H1 (cell line): ENCODE results near the gene FAM177B. TPM values are rescaled to one million over a fixed set of nuclear protein-coding genes. Genes with fewer than 3 reads are reported as not detected.

Experiments
- CTCF ChIA-PET: fragments of 300-600 bp; sonication (Branson Sonifier 250); formaldehyde crosslinking; loops from one replicate; lab custom pipeline; 2021; ENCODE audit not compliant: partially characterized antibody; lab: Charles Lee
- POLR2A ChIA-PET: fragments of 300-600 bp; sonication (Branson Sonifier 250); formaldehyde crosslinking; loops from one replicate; lab custom pipeline; 2021; ENCODE audit warnings: inconsistent platforms; ENCODE audit not compliant: partially characterized antibody; lab: Charles Lee
- DNase-seq, 2 experiments: peaks; one replicate each; pipeline versions ENCODE4 v3.0.0 to v3.0.0-alpha.2; 2010 to 2022; ENCODE audit warnings: low spot score in 2 of 2, low read depth in 1 of 2, mixed read lengths in 1 of 2
- FAIRE-seq: peaks from 2 replicates; lab custom pipeline; 2011; peaks lifted over from hg19 to GRCh38; lab: Jason Lieb, UNC
- H2AFZ ChIP-seq: 2 replicates; pipeline ENCODE4 v1.8.1; 2012; ENCODE audit warnings: low read length, inconsistent platforms
- H2AK5ac ChIP-seq: 2 replicates; pipeline ENCODE4 v1.6.1; 2013; ENCODE audit warnings: low read depth, low read length
- H2BK120ac ChIP-seq: replicated peaks from 2 replicates; pipeline ENCODE3; 2013; ENCODE audit warnings: low read depth, low read length, inconsistent platforms
- H2BK12ac ChIP-seq: 2 replicates; pipeline ENCODE4 v1.6.1; 2013; ENCODE audit warnings: low read depth, low read length
- H2BK15ac ChIP-seq: 2 replicates; pipeline ENCODE4 v1.6.1; 2013; ENCODE audit warnings: low read length
- H2BK20ac ChIP-seq: 2 replicates; pipeline ENCODE4 v1.6.1; 2013; ENCODE audit warnings: low read length
- H2BK5ac ChIP-seq: 2 replicates; pipeline ENCODE4 v1.6.1; 2013; ENCODE audit warnings: low read depth, low read length
- H3K14ac ChIP-seq: 2 replicates; pipeline ENCODE4 v1.6.1; 2013; ENCODE audit warnings: inconsistent platforms; ENCODE audit not compliant: insufficient read length
- H3K18ac ChIP-seq: 2 replicates; pipeline ENCODE4 v1.6.1; 2013; ENCODE audit warnings: low read length; ENCODE audit errors: extremely low read depth
- H3K23ac ChIP-seq: 2 replicates; pipeline ENCODE4 v1.6.1; 2013; ENCODE audit warnings: inconsistent platforms; ENCODE audit not compliant: insufficient read length
- H3K23me2 ChIP-seq: 2 replicates; pipeline ENCODE4 v1.6.1; 2013; ENCODE audit warnings: low read depth, low read length
- H3K27ac ChIP-seq: 2 replicates; pipeline ENCODE4 v1.6.1; 2011; ENCODE audit warnings: low read depth, low read length, inconsistent platforms
- H3K27me3 ChIP-seq, 4 experiments: replicated peaks in 1 of 4; 1 replicate in 1 of 4; 2 replicates in 3 of 4; pipeline versions ENCODE4 v1.6.1 to v1.8.1; 2011 to 2013; ENCODE audit warnings: low read length in 3 of 4, mild to moderate bottlenecking in 3 of 4, inconsistent platforms in 2 of 4, mixed read lengths in 2 of 4, moderate library complexity in 1 of 4; ENCODE audit not compliant: control insufficient read depth in 3 of 4, insufficient read depth in 3 of 4; ENCODE audit errors: extremely low read depth in 1 of 4
- H3K36me3 ChIP-seq, 4 experiments: 2 replicates each; pipeline versions ENCODE4 v1.6.1 to v1.8.1; 2011 to 2013; ENCODE audit warnings: mild to moderate bottlenecking in 4 of 4, low read length in 3 of 4, moderate library complexity in 2 of 4, control low read depth in 1 of 4, inconsistent platforms in 1 of 4; ENCODE audit not compliant: insufficient read depth in 4 of 4, control insufficient read depth in 2 of 4
- H3K4ac ChIP-seq: replicated peaks from 2 replicates; pipeline ENCODE3; 2013; ENCODE audit warnings: low read length, low read depth, mixed read lengths, inconsistent platforms; ENCODE audit not compliant: insufficient read length
- H3K4me1 ChIP-seq, 4 experiments: replicated peaks in 1 of 4; 1 replicate in 1 of 4; 2 replicates in 3 of 4; pipeline versions ENCODE4 v1.6.1 to v1.8.1; 2011 to 2013; ENCODE audit warnings: low read length in 3 of 4, inconsistent platforms in 2 of 4, mixed read lengths in 1 of 4; ENCODE audit not compliant: insufficient read depth in 4 of 4, control insufficient read depth in 3 of 4
- H3K4me2 ChIP-seq, 2 experiments: 2 replicates each; pipeline versions ENCODE4 v1.6.1 to v1.8.1; 2011 to 2013; ENCODE audit warnings: low read depth in 2 of 2, low read length in 2 of 2, control low read depth in 1 of 2, inconsistent platforms in 1 of 2, mild to moderate bottlenecking in 1 of 2; ENCODE audit not compliant: insufficient read depth in 1 of 2
- H3K4me3 ChIP-seq, 4 experiments: fragments of 200-600, 300-600 bp in 1 of 4; sonication (generic), shearing (Covaris generic), sonication (Bioruptor Twin) in 1 of 4; 2 replicates each; pipeline versions ENCODE4 v1.5.1 to v1.8.1; 2011 to 2016; ENCODE audit warnings: low read length in 4 of 4, low read depth in 3 of 4, control low read depth in 2 of 4, inconsistent platforms in 2 of 4, mild to moderate bottlenecking in 2 of 4, mixed read lengths in 1 of 4, moderate library complexity in 1 of 4; ENCODE audit not compliant: insufficient read depth in 2 of 4; ENCODE audit errors: extremely low read depth in 1 of 4
- H3K56ac ChIP-seq: replicated peaks from 2 replicates; pipeline ENCODE3; 2013; ENCODE audit warnings: low read depth, mild to moderate bottlenecking, mixed read lengths, low read length, inconsistent platforms; ENCODE audit not compliant: insufficient read length
- H3K79me1 ChIP-seq: 2 replicates; pipeline ENCODE4 v1.6.1; 2013; ENCODE audit warnings: low read depth, low read length, control low read depth
- H3K79me2 ChIP-seq, 2 experiments: 2 replicates each; pipeline versions ENCODE4 v1.6.1 to v1.8.1; 2012 to 2013; ENCODE audit warnings: low read length in 2 of 2, mild to moderate bottlenecking in 2 of 2, inconsistent platforms in 1 of 2; ENCODE audit not compliant: insufficient read depth in 2 of 2, control insufficient read depth in 1 of 2
- H3K9ac ChIP-seq, 4 experiments: replicated peaks in 1 of 4; 1 replicate in 1 of 4; 2 replicates in 3 of 4; pipeline versions ENCODE4 v1.6.1 to v1.8.1; 2011 to 2013; ENCODE audit warnings: low read depth in 3 of 4, low read length in 3 of 4, control low read depth in 2 of 4, mild to moderate bottlenecking in 2 of 4, moderate library complexity in 2 of 4, inconsistent platforms in 1 of 4; ENCODE audit errors: extremely low read depth in 1 of 4
- H3K9me3 ChIP-seq, 2 experiments: 2 replicates each; pipeline versions ENCODE4 v1.6.1 to v1.8.1; 2012 to 2013; ENCODE audit warnings: mild to moderate bottlenecking in 2 of 2, moderate library complexity in 2 of 2, control low read depth in 1 of 2, inconsistent platforms in 1 of 2, low read depth in 1 of 2, low read length in 1 of 2, mixed read lengths in 1 of 2; ENCODE audit not compliant: insufficient read depth in 2 of 2
- H4K20me1 ChIP-seq, 2 experiments: replicated peaks in 1 of 2; 2 replicates each; pipeline versions ENCODE3 to v1.8.1; 2011 to 2013; ENCODE audit warnings: inconsistent platforms in 2 of 2, low read length in 2 of 2, mild to moderate bottlenecking in 1 of 2; ENCODE audit not compliant: insufficient read depth in 2 of 2, control insufficient read depth in 1 of 2
- H4K5ac ChIP-seq: 2 replicates; pipeline ENCODE4 v1.6.1; 2013; ENCODE audit warnings: low read length, low read depth, mixed read lengths, inconsistent platforms; ENCODE audit not compliant: insufficient read length
- H4K8ac ChIP-seq: 2 replicates; pipeline ENCODE4 v1.8.0; 2013; ENCODE audit warnings: mild to moderate bottlenecking, moderate library complexity, low read length, inconsistent platforms; ENCODE audit not compliant: insufficient read depth; ENCODE audit errors: extremely low read depth
- H4K91ac ChIP-seq: replicated peaks from 2 replicates; pipeline ENCODE3; 2013; ENCODE audit warnings: low read length, mixed read lengths, inconsistent platforms; ENCODE audit not compliant: insufficient read length
- SIN3A ChIP-seq, 2 experiments: IDR thresholded peaks in 1 of 2; conservative IDR thresholded peaks in 1 of 2; 2 replicates each; pipeline ENCODE4 v1.6.1; 2011 to 2012; ENCODE audit warnings: low read length in 2 of 2, improper control_type of control experiment in 1 of 2, low read depth in 1 of 2, mild to moderate bottlenecking in 1 of 2
- ZNF274 ChIP-seq: IDR thresholded peaks from 2 replicates; pipeline ENCODE4 v1.7.0; 2012; ENCODE audit warnings: low read length, borderline replicate concordance; ENCODE audit errors: extremely low read depth
- WGBS, 2 experiments: shearing (Covaris generic) in 1 of 2; methylation state at CpG; one replicate each; pipeline versions ENCODE4 v1.1.6 to v1.1.7; 2013 to 2015; ENCODE audit warnings: low lambda C conversion rate in 2 of 2, mixed read lengths in 2 of 2, inconsistent platforms in 1 of 2, low coverage in 1 of 2, missing lambda C conversion rate in 1 of 2; ENCODE audit not compliant: insufficient replicate concordance in 2 of 2, insufficient coverage in 1 of 2, insufficient read length in 1 of 2; ENCODE audit errors: extremely low coverage in 1 of 2, missing lambda C conversion rate in 1 of 2; 5-methylcytosine and 5-hydroxymethylcytosine counted together
- polyA plus RNA-seq, 7 experiments: library from polyadenylated mRNA; depleted of rRNA in 3 of 7; stranded (reverse) in 5 of 7; unstranded in 2 of 7; fragments of >200 nt in 5 of 7; fragments of 200-250 nt in 2 of 7; gene quantifications; 1 replicate in 5 of 7; 2 replicates in 1 of 7; 4 replicates in 1 of 7; pipeline versions ENCODE4 v1.2.1 to v1.2.3, GENCODE V29; 2011 to 2013; ENCODE audit warnings: missing spikeins in 2 of 7, mixed read lengths in 2 of 7
- total RNA-seq: library from RNA; stranded (reverse); fragmentation: NEBNext Ultra II Directional; extraction: Animal tissue kit (Norgen Biotek cat#: 25700); gene quantifications from 2 replicates; pipeline ENCODE4 v1.2.1, GENCODE V29; 2021
- TF ChIP-seq, protein P1 (sequence below), 3 experiments: IDR thresholded peaks; 1 replicate in 2 of 3; 2 replicates in 1 of 3; pipeline versions ENCODE4 v1.5.1 to v1.6.1; 2011; ENCODE audit warnings: low read length in 3 of 3, mild to moderate bottlenecking in 3 of 3, inconsistent platforms in 2 of 3, low read depth in 1 of 3, moderate library complexity in 1 of 3; ENCODE audit not compliant: insufficient read depth in 1 of 3; ENCODE audit errors: control extremely low read depth in 1 of 3

The FAM177B gene
- total and polyA plus RNA-seq, 2 of the 8 experiments (the other 6 are each of a cell fraction or from before 2014, with no cell fraction given), result 0.06 TPM; not detected in 1

DNA sequence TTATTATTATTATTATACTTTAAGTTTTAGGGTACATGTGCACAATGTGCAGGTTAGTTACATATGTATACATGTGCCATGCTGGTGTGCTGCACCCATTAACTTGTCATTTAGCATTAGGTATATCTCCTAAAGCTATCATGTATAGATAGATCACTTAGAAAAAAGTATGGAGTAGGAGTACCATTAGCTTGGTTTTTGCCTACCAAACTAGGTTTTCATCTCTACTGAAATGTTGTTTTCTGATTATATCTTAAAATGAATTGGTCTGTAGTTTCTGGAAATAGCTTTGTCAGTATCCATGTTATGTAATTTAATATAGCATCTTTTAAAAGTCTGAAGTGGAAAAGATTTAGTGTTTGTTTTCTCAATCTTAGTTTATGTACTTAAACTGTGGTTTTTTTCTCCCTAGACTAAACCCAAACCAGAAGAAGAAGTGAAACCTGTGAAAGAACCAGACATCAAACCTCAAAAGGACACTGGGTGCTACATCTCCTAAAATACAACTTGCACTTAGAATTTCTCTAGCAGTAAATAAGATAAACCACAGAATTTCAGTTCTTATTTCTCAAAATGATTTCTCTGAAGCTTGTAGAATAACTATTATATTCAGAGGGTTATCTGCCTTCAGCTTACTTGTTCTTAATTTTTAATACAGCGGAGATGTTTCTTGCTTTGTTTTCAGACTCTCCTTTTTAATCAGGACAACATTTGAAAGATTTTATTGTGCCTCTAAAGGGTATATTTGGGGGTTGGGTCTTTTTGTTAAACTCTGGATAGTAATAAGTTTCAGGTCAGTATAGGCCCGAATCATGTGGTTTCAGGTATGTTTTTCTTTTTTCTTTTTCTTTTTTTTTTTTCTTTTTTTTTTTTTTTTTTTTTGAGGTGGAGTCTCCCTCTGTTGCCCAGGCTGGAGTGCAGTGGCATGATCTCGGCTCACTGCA, 4.5 kb upstream of the FAM177B start:
- no peak for FAIRE-seq
- no peak overlapping the region for H3K4me3 ChIP-seq
- no peak overlapping the region for H3K56ac ChIP-seq
- H2AK5ac ChIP-seq, result no peak overlapping the region
- no peak overlapping the region for H2BK20ac ChIP-seq
- H3K79me2 ChIP-seq, result no peaks in the 10 kb centered on the region
- no peak overlapping the region for H3K27ac ChIP-seq
- no peak overlapping the region for H2AFZ ChIP-seq
- H2BK120ac ChIP-seq, result no peak overlapping the region
- H3K79me1 ChIP-seq, result no peaks in the 10 kb centered on the region
- no peak overlapping the region for H3K23ac ChIP-seq
- no peaks in the 10 kb centered on the region for H4K20me1 ChIP-seq
- H2BK5ac ChIP-seq, result no peak overlapping the region
- no peak overlapping the region for H4K91ac ChIP-seq
- no peak overlapping the region for H2BK15ac ChIP-seq
- no peak overlapping the region for H3K14ac ChIP-seq
- WGBS, 2 experiments, result 99% methylated on average over 2 of the region's 3 CpGs; no CpG with 5 or more reads in 1 of the 2 experiments
- TF ChIP-seq ZNF274 (no peak), SIN3A (conservative IDR thresholded peaks at IDR 0.05 in 1 of 2, IDR thresholded peaks at IDR 0.05 in 1 of 2; ENCODE audit: low read depth in 1 of 2, low read length in 2 of 2) (no peak)
- TF ChIP-seq, protein P1, sequence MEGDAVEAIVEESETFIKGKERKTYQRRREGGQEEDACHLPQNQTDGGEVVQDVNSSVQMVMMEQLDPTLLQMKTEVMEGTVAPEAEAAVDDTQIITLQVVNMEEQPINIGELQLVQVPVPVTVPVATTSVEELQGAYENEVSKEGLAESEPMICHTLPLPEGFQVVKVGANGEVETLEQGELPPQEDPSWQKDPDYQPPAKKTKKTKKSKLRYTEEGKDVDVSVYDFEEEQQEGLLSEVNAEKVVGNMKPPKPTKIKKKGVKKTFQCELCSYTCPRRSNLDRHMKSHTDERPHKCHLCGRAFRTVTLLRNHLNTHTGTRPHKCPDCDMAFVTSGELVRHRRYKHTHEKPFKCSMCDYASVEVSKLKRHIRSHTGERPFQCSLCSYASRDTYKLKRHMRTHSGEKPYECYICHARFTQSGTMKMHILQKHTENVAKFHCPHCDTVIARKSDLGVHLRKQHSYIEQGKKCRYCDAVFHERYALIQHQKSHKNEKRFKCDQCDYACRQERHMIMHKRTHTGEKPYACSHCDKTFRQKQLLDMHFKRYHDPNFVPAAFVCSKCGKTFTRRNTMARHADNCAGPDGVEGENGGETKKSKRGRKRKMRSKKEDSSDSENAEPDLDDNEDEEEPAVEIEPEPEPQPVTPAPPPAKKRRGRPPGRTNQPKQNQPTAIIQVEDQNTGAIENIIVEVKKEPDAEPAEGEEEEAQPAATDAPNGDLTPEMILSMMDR (IDR thresholded peaks at IDR 0.05; ENCODE audit: control extremely low read depth in 1 of 3, insufficient read depth in 1 of 3, low read depth in 1 of 3, low read length in 3 of 3), result no peak
- H3K4ac ChIP-seq, result no peak overlapping the region
- no peak overlapping the region for H3K18ac ChIP-seq
- H3K23me2 ChIP-seq, result no peaks in the 10 kb centered on the region
- ChIA-PET CTCF (no interaction called here), POLR2A (no interaction called here)
- peaks cover 6 to 13% (median 11%) of the 10 kb centered on the region in 4 experiments; a peak in 6 of 7 replicates for H3K4me1 ChIP-seq
- H2BK12ac ChIP-seq, result no peak overlapping the region
- no peak overlapping the region for H4K5ac ChIP-seq
- H4K8ac ChIP-seq, result no peak overlapping the region
- no peaks in the 10 kb centered on the region for H3K9me3 ChIP-seq
- H3K9ac ChIP-seq, result no peak overlapping the region
- peaks cover 3 to 56% (median 26%) of the 10 kb centered on the region in 4 experiments; a peak in 7 of 8 replicates for H3K36me3 ChIP-seq
- DNase-seq, result no peak
- no peaks in the 10 kb centered on the region for H3K27me3 ChIP-seq
- H3K4me2 ChIP-seq, result no peak overlapping the region
